GM12892 (cell line): ENCODE results near the gene SPACA1.

Experiments used
- DNase-seq: peaks from one replicate; pipeline ENCODE4 v3.0.0; 2011; ENCODE audit not compliant: insufficient read length
- FAIRE-seq: peaks from 2 replicates; lab custom pipeline; 2011; peaks lifted over from hg19 to GRCh38; lab: Jason Lieb, UNC
- POLR2A ChIP-seq: IDR thresholded peaks from 2 replicates; pipeline ENCODE4 v1.6.1; 2011; ENCODE audit warnings: low read depth, low read length, control low read depth
- POLR2AphosphoS5 ChIP-seq: IDR thresholded peaks from 2 replicates; pipeline ENCODE4 v1.6.1; 2011; ENCODE audit warnings: low read depth, low read length, control low read depth
- TAF1 ChIP-seq: IDR thresholded peaks from 2 replicates; pipeline ENCODE4 v1.6.1; 2011; ENCODE audit warnings: low read depth, mild to moderate bottlenecking, control low read depth, low read length, borderline replicate concordance

Gene SPACA1

GRCh38 chr6:88107241-88107640 is 59.6 kb downstream of the SPACA1 start:
- FAIRE-seq (no peak), DNase-seq (no peak)
- TF ChIP-seq TAF1 (no peak), POLR2AphosphoS5 (no peak), POLR2A (no peak)

GRCh38 chr6:88111991-88112390 is 64.3 kb downstream of the SPACA1 start:
- no peak for TF ChIP-seq TAF1
- no peak for TF ChIP-seq POLR2A
- TF ChIP-seq POLR2AphosphoS5 = no peak
- DNase-seq (no peak), FAIRE-seq (no peak)

- FAIRE-seq (peak; percentile 14), DNase-seq (no peak)
- TF ChIP-seq TAF1 (no peak), POLR2AphosphoS5 (no peak), POLR2A (no peak)
Observed at GRCh38 chr6:88114838-88115237, 67.2 kb downstream of the SPACA1 start.

- TF ChIP-seq POLR2A (no peak), POLR2AphosphoS5 (no peak), TAF1 (no peak)
- no peak for DNase-seq
- no peak for FAIRE-seq
Observed at GRCh38 chr6:88115307-88115706, 67.7 kb downstream of the SPACA1 start.

GRCh38 chr6:88116276-88116675 is 68.6 kb downstream of the SPACA1 start:
- DNase-seq (no peak), FAIRE-seq (no peak)
- TF ChIP-seq POLR2AphosphoS5 = no peak
- TF ChIP-seq POLR2A = no peak
- no peak for TF ChIP-seq TAF1
